NCI-H2107 (cell line): ENCODE measurements around the gene UGT1A6.
A peak's percentile ranks its signal among the peaks of the same experiment; 100 is the strongest.
"Not testable (repeated sequence)": the region's sequence is repeated elsewhere in the genome, so short reads cannot be mapped to it uniquely, and the experiment has no call there.

ENCODE experiments used
- DNase-seq: peaks from one replicate; lab custom pipeline; 2025; lab: John Stamatoyannopoulos, UW

Gene UGT1A6

DNA sequence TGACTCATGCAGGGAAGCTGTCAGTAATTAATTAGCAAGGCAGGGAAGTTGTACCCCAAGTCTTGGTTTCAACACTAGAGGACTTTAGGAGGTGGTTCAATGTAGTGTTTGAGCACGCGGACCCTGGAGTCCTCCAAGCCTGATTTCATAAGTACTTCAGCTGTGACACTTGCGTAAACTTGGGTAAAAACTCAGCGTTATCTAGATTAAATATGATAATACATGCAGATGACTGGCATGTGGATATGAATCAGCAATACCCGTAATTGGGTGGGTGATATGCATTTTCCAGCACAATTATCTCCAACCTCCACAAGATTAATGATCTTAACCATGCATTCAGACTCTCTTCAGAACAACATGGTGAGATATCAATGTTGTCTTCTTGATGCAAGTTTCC lies 5.8 kb upstream of the UGT1A6 start:
- no peak for DNase-seq

DNA sequence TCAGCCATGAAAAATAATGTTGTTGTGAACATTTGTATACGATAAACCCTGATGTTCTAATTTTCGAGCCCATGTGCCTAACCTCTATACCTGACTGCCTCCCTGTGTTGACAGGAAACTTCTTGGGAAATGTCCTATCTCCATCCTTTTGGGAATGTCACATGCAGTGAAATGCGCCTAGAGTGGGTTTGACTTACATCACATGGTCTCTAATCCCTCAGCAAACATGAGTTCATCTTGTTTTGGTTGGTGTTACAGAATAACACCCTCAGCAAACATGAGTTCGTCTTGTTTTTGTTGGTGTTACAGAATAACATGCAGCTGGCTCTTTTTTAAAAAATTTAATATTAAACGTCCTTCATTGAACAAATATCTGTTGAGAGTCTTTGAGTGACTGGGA lies 4.3 kb upstream of the UGT1A6 start:
- no peak for DNase-seq

DNA sequence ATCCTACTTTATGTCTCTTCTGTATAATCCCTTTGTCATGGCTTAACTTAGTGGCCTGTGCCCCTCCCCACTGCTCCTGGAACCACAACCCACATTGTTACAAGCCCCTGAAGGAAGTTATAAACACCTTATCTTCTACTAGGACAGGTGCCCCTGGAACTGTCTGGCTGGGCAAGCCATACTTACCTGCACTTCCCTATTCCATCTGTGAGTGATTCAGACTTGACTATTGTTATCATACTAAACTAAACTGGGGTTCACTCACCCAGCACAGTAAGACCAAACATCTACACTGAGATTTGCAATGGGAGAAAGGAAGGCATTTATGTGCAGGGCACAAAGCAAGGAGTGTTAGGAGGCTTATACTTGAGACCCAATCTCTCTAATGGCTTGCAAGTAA lies 3.7 kb upstream of the UGT1A6 start:
- DNase-seq = no peak

GRCh38 chr2:233689501-233689900 lies 3.2 kb upstream of the UGT1A6 start:
- no peak for DNase-seq

- DNase-seq = no peak
Observed at GRCh38 chr2:233690444-233690843, 2.2 kb upstream of the UGT1A6 start.

- no peak for DNase-seq
Observed at GRCh38 chr2:233691443-233692433, 952 bp upstream of the UGT1A6 start.

DNA sequence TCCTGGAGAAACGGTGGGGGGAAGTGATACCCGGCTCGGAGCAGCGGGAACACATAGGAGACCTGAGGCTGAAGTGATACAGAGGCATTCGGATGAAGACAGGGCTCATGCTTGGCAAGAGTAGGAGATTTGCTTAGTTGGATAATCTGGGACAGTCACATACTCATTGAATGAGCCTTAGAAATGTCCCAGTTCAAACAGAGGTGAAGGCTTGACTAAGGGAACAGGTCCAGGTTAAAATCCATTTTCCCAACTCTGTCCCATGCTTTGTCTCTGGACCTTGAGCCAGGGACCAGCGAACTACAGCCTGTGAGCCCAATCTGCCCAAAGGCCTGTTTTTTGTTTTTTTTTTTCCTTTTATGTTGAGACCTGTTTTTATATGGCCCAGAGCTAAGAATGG lies 1.3 kb downstream of the UGT1A6 start:
- no peak for DNase-seq

DNA sequence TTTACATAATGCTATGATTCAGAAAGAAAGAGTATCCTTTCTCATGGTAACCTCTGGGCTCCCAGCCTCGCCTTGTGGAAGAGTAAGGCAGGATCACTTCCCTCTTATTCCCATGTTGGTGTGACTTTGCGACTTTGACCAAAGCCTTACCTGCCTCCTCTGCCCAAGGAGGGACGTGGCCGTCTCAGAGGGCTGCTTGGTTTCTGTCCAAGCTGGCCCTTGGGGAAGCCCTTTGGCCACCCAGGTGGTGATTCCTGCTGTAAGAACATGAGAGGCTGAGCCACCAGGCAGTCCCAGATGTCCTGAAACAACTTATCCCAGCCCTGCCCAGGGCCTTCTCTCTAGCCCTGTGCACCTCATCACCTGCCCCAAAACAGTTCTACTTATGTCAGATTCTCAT lies 6.0 kb downstream of the UGT1A6 start:
- DNase-seq = no peak

GRCh38 chr2:233699424-233700027 lies 6.8 kb downstream of the UGT1A6 start:
- DNase-seq = no peak

DNA sequence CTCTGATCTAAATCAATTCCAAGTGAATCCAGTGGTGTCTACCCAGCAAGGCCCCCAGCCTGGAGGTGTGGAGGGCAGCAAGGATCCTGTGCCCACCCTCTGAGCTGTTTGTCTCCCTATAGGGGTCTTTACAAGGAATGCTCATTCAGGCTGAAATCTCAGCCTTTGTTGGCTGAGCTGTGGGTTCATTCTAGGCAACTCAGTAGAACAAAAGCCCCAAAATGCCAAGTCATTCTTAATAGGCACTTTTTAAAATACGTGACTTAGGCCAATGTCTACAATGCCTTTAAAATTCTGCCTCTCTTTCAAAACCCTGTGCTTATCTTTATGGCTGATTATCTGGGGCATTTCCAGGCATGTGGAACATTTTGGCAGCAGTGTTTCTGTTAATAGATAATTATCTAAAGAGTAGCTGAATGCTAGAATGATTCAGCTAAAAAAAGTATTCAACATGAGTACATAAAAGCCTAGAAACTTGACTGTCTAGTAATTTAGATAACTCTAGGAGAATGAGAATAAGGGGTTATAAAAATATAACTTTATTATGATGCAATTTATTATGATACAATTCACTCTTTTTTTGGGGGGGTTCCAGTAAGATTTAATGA lies 7.4 kb downstream of the UGT1A6 start:
- DNase-seq = no peak

- DNase-seq = not testable (repeated sequence)
Observed at GRCh38 chr2:233700842-233701241, 8.2 kb downstream of the UGT1A6 start.

GRCh38 chr2:233702238-233702637 lies 9.5 kb downstream of the UGT1A6 start:
- no peak for DNase-seq

GRCh38 chr2:233705911-233706506 lies 13.3 kb downstream of the UGT1A6 start:
- no peak for DNase-seq

GRCh38 chr2:233706720-233707119 lies 14.0 kb downstream of the UGT1A6 start:
- no peak for DNase-seq

GRCh38 chr2:233707940-233708644 lies 15.4 kb downstream of the UGT1A6 start:
- no peak for DNase-seq

DNA sequence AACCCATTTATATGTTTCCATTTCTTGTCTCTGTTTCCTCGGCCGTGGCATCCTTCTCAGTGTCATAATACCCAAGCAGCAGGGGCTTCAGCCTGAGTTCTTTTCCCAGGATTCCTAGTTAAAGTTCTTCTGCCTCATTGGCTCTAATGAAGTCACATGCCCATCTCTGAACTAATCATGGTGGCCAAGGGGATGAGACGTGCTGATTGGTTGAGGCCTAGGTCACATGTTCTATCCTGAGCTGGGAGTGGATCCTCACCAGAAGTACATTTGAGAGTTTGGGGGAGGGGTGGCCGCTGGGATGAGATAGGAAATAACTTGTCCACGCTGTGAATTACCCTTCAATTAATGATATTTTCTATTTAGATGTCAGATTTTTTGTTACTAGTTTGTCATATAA lies 16.3 kb downstream of the UGT1A6 start:
- no peak for DNase-seq

DNA sequence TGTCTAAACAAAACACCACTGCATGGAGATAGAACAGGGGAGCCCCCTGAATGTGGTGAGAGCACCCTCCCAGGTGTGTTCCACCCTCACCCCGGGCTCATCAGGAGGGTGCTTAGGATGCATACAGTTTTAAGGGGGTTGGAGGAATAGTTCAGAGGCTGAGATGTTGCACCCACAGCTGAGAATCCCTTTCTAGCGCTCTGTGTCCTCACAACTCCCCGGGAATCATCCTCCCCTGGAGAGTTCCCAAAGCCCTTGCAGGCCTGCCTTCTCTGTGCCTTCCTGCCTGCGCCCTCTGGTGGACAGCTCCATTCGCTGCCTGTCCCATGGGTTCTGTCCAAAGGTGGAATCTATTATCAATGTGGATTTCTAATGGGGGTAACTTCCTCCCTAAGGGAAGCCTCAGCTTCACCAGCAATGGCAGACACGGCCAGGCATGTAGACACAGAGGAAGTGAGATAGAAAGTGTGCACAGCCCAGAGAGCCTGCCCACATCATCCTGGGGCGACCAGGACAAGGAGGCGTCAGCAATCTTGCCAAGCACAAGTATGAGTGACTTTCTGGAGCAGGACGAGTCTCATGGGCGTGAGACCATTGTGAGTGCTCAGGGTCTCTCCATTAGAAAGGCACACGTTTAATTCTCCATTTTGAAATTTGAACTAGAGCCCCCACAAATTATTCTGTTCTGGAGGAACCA lies 18.8 kb downstream of the UGT1A6 start:
- DNase-seq = peak; percentile 43

DNA sequence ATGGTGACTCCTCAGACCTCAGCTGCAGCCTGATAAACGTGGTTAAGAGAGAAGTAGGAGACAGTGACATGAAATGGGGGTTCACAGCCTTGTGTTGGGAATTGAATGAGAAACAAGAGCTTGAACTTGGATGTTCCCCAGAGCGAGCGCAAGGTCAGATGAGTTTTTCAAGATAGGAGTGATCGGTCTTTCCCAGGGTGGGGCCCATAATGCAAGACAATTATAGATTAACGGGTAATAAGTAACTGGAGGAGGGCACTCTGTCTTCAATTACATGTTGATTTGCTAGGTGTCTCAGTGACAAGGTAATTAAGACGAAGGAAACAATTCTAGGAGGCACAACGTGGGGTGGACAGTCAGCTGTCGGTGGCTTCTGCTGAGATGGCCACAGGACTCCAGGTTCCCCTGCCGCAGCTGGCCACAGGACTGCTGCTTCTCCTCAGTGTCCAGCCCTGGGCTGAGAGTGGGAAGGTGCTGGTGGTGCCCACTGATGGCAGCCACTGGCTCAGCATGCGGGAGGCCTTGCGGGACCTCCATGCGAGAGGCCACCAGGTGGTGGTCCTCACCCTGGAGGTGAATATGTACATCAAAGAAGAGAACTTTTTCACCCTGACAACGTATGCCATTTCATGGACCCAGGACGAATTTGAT lies 20.0 kb downstream of the UGT1A6 start, which contains the start of gene UGT1A5:
TSS of gene UGT1A5 (plus strand) at position 297 of the 651 bp plus-strand sequence. CDS start at position 382, 85 bp downstream.
- no peak for DNase-seq

DNA sequence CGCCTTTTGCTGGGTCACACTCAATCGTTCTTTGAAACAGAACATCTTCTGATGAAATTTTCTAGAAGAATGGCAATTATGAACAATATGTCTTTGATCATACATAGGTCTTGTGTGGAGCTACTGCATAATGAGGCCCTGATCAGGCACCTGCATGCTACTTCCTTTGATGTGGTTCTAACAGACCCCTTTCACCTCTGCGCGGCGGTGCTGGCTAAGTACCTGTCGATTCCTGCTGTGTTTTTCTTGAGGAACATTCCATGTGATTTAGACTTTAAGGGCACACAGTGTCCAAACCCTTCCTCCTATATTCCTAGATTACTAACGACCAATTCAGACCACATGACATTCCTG lies 20.5 kb downstream of the UGT1A6 start:
- DNase-seq = no peak

GRCh38 chr2:233714121-233714520 lies 21.4 kb downstream of the UGT1A6 start:
- DNase-seq = no peak

GRCh38 chr2:233718552-233718951 lies 25.9 kb downstream of the UGT1A6 start, which contains the start of gene UGT1A4:
TSS of gene UGT1A4 (plus strand) at chr2:233718736. CDS start at chr2:233718821, 85 bp downstream.
- DNase-seq = no peak
